SIG-M5 treated with dmso at 0.1 percent for 504 hours (cell line): Measurements from ENCODE around the gene PACSIN2.
"Not testable (repeated sequence)": the region's sequence is repeated elsewhere in the genome, so short reads cannot be mapped to it uniquely, and the experiment has no call there.

Experiments
- DNase-seq: peaks from one replicate; lab custom pipeline; 2025; ENCODE audit not compliant: unreplicated experiment; lab: John Stamatoyannopoulos, UW

Gene PACSIN2

GRCh38 chr22:42947211-42947990, 67.5 kb downstream of the PACSIN2 start:
- DNase-seq, result no peak

- no peak for DNase-seq
These were observed 68.3 kb downstream of the PACSIN2 start for GRCh38 chr22:42946546-42947198.

- DNase-seq, result no peak
These were observed 69.2 kb downstream of the PACSIN2 start for GRCh38 chr22:42945736-42946135.

- DNase-seq, result no peak
These were observed 69.9 kb downstream of the PACSIN2 start for GRCh38 chr22:42945027-42945426.

- no peak for DNase-seq
These were observed 70.5 kb downstream of the PACSIN2 start for GRCh38 chr22:42944409-42944808.

GRCh38 chr22:42943981-42944380, 71.0 kb downstream of the PACSIN2 start:
- no peak for DNase-seq

GRCh38 chr22:42942351-42942750, 72.6 kb downstream of the PACSIN2 start:
- no peak for DNase-seq

- DNase-seq, result peak; percentile 20
These were observed 74.9 kb downstream of the PACSIN2 start for GRCh38 chr22:42939941-42940653.

- DNase-seq, result no peak
These were observed 75.5 kb downstream of the PACSIN2 start for GRCh38 chr22:42939451-42939881.

GRCh38 chr22:42938976-42939375, 76.0 kb downstream of the PACSIN2 start:
- DNase-seq, result no peak

- DNase-seq, result no peak
These were observed 76.5 kb downstream of the PACSIN2 start for GRCh38 chr22:42938449-42938848.

- DNase-seq, result peak; percentile 78
These were observed 77.6 kb downstream of the PACSIN2 start for GRCh38 chr22:42937164-42937843.

GRCh38 chr22:42936680-42937079, 78.3 kb downstream of the PACSIN2 start:
- DNase-seq, result not testable (repeated sequence)

GRCh38 chr22:42934338-42934737, 80.6 kb downstream of the PACSIN2 start:
- DNase-seq, result no peak

GRCh38 chr22:42933485-42934091, 81.4 kb downstream of the PACSIN2 start:
- DNase-seq, result peak; percentile 62

- DNase-seq, result no peak
These were observed 82.0 kb downstream of the PACSIN2 start for GRCh38 chr22:42932857-42933484.

- no peak for DNase-seq
These were observed 82.8 kb downstream of the PACSIN2 start for GRCh38 chr22:42932197-42932519.

GRCh38 chr22:42931421-42932196, 83.3 kb downstream of the PACSIN2 start:
- peak; percentile 82 for DNase-seq

- peak; percentile 47 for DNase-seq
These were observed 84.0 kb downstream of the PACSIN2 start for GRCh38 chr22:42930810-42931420.
